Measurements from ENCODE around the gene SORL1.

The SORL1 gene

GRCh38 chr11:121591405-121592033 lies 139.4 kb downstream of the SORL1 start:
- peak; percentile 83 for TF ChIP-seq CTCF (IDR thresholded peaks at IDR 0.05; ENCODE audit: control insufficient read depth, insufficient read depth, low read depth, low read length, missing control alignments)
- no peak overlapping the region for H3K4me3 ChIP-seq (ENCODE audit: control insufficient read depth, low read depth, low read length)
- peak; percentile 52 for DNase-seq (ENCODE audit: low read depth)

GRCh38 chr11:121592708-121593107 lies 140.6 kb downstream of the SORL1 start:
- no peak overlapping the region for H3K4me3 ChIP-seq (ENCODE audit: control insufficient read depth, low read depth, low read length)
- no peak for DNase-seq (ENCODE audit: low read depth)
- no peak for TF ChIP-seq CTCF (IDR thresholded peaks at IDR 0.05; ENCODE audit: control insufficient read depth, insufficient read depth, low read depth, low read length, missing control alignments)

- no peak for TF ChIP-seq CTCF (IDR thresholded peaks at IDR 0.05; ENCODE audit: control insufficient read depth, insufficient read depth, low read depth, low read length, missing control alignments)
- no peak overlapping the region for H3K4me3 ChIP-seq (ENCODE audit: control insufficient read depth, low read depth, low read length)
- DNase-seq (ENCODE audit: low read depth), result peak; percentile 100
Measured at GRCh38 chr11:121595717-121596161, 143.6 kb downstream of the SORL1 start.

GRCh38 chr11:121596195-121597155 lies 144.4 kb downstream of the SORL1 start:
- peak; percentile 37 for DNase-seq (ENCODE audit: low read depth)
- no peak for TF ChIP-seq CTCF (IDR thresholded peaks at IDR 0.05; ENCODE audit: control insufficient read depth, insufficient read depth, low read depth, low read length, missing control alignments)
- H3K4me3 ChIP-seq (ENCODE audit: control insufficient read depth, low read depth, low read length), result peak overlapping the region; percentile 13

- TF ChIP-seq CTCF (IDR thresholded peaks at IDR 0.05; ENCODE audit: control insufficient read depth, insufficient read depth, low read depth, low read length, missing control alignments), result no peak
- H3K4me3 ChIP-seq (ENCODE audit: control insufficient read depth, low read depth, low read length), result no peak overlapping the region
- DNase-seq (ENCODE audit: low read depth), result no peak
Measured at GRCh38 chr11:121603316-121603715, 151.2 kb downstream of the SORL1 start.

- no peak for TF ChIP-seq CTCF (IDR thresholded peaks at IDR 0.05; ENCODE audit: control insufficient read depth, insufficient read depth, low read depth, low read length, missing control alignments)
- DNase-seq (ENCODE audit: low read depth), result no peak
Measured at GRCh38 chr11:121604152-121604551, 152.0 kb downstream of the SORL1 start.

More at GRCh38 chr11:121604152-121604551, 152.0 kb downstream of the SORL1 start:
- no peak overlapping the region for H3K4me3 ChIP-seq (ENCODE audit: control insufficient read depth, low read depth, low read length)
